ENCODE results near the gene RAVER2. TPM values are rescaled to one million over a fixed set of nuclear protein-coding genes. Genes with fewer than 3 reads are reported as not detected.

RAVER2 gene
- total RNA-seq, 2 experiments from 2014 or later: 2.6 to 3.1 TPM

DNA sequence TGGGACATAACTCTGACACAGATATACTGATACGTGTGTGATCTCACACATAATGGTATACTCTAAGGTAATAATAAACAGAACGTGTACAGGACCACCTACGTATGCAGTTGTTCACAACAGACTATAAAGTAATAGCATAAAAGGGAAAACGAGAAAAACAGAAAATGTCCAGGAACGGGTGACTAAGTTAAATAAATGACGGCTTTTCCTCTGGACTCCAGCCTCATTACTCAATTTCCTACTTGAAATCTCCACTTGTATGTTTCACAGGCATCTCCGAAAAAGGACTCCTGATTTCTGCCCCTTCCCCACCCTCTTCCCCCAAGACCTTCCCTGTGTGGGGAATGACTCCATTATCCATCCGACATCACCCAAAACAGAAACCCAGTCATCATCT is 126.4 kb downstream of the RAVER2 start:
- DNase-seq (no peak), ATAC-seq (no peak)
- Mint-ChIP-seq H3K4me3 (no peak overlapping the region), H3K27ac (no peak overlapping the region), H3K4me1 (ENCODE audit: low read depth) (peaks cover 13% of the 10 kb centered on the region), H3K9me3 (no peaks in the 10 kb centered on the region), H3K36me3 (ENCODE audit: low read depth) (peaks cover 59% of the 10 kb centered on the region), H3K27me3 (no peaks in the 10 kb centered on the region)
- ChIA-PET POLR2A (no interaction called here), CTCF (no interaction called here)
- TF ChIP-seq, protein P1, sequence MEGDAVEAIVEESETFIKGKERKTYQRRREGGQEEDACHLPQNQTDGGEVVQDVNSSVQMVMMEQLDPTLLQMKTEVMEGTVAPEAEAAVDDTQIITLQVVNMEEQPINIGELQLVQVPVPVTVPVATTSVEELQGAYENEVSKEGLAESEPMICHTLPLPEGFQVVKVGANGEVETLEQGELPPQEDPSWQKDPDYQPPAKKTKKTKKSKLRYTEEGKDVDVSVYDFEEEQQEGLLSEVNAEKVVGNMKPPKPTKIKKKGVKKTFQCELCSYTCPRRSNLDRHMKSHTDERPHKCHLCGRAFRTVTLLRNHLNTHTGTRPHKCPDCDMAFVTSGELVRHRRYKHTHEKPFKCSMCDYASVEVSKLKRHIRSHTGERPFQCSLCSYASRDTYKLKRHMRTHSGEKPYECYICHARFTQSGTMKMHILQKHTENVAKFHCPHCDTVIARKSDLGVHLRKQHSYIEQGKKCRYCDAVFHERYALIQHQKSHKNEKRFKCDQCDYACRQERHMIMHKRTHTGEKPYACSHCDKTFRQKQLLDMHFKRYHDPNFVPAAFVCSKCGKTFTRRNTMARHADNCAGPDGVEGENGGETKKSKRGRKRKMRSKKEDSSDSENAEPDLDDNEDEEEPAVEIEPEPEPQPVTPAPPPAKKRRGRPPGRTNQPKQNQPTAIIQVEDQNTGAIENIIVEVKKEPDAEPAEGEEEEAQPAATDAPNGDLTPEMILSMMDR (IDR thresholded peaks at IDR 0.05): no peak
- intact Hi-C loops (cut with micrococcal nuclease): no loop called here

- TF ChIP-seq, protein P1 (IDR thresholded peaks at IDR 0.05): no peak
- H3K27me3 Mint-ChIP-seq: no peaks in the 10 kb centered on the region
Observed at GRCh38 chr1:64872067-64872466, 127.2 kb downstream of the RAVER2 start.

GRCh38 chr1:64873576-64873975 is 128.7 kb downstream of the RAVER2 start:
- H3K4me1 Mint-ChIP-seq (ENCODE audit: low read depth): peaks cover 32% of the 10 kb centered on the region
- CTCF ChIA-PET: no interaction called here
- intact Hi-C loops (cut with micrococcal nuclease): no loop called here
- DNase-seq (no peak), ATAC-seq (no peak)
- POLR2A ChIA-PET: interaction anchor here (0.9 kb wide), 1 partner anchor 9 kb away, joined by 3 read pairs; no protein-coding TSS in a partner anchor
- H3K27ac Mint-ChIP-seq: no peak overlapping the region
- H3K36me3 Mint-ChIP-seq (ENCODE audit: low read depth): peaks cover 64% of the 10 kb centered on the region
- no peaks in the 10 kb centered on the region for H3K27me3 Mint-ChIP-seq
- TF ChIP-seq, protein P1 (IDR thresholded peaks at IDR 0.05): no peak
- no peak overlapping the region for H3K4me3 Mint-ChIP-seq
- H3K9me3 Mint-ChIP-seq: no peaks in the 10 kb centered on the region

More at GRCh38 chr1:64872067-64872466, 127.2 kb downstream of the RAVER2 start:
- DNase-seq (no peak), ATAC-seq (no peak)
- no peak overlapping the region for H3K4me3 Mint-ChIP-seq
- peaks cover 59% of the 10 kb centered on the region for H3K36me3 Mint-ChIP-seq (ENCODE audit: low read depth)
- ChIA-PET POLR2A (no interaction called here), CTCF (no interaction called here)
- intact Hi-C loops (cut with micrococcal nuclease): no loop called here
- H3K4me1 Mint-ChIP-seq (ENCODE audit: low read depth): peaks cover 20% of the 10 kb centered on the region
- no peak overlapping the region for H3K27ac Mint-ChIP-seq
- no peaks in the 10 kb centered on the region for H3K9me3 Mint-ChIP-seq

GRCh38 chr1:64874666-64875065 is 129.8 kb downstream of the RAVER2 start:
- intact Hi-C loops (cut with micrococcal nuclease): loop anchor here (5.0 kb wide), 1 partner anchor 88 kb away; no protein-coding TSS in a partner anchor
- no peak overlapping the region for H3K27ac Mint-ChIP-seq
- DNase-seq (no peak), ATAC-seq (no peak)
- peaks cover 41% of the 10 kb centered on the region for H3K4me1 Mint-ChIP-seq (ENCODE audit: low read depth)
- TF ChIP-seq, protein P1 (IDR thresholded peaks at IDR 0.05): no peak
- ChIA-PET POLR2A (interaction anchor here (0.7 kb wide), 1 partner anchor 191 kb away, joined by 3 read pairs; no protein-coding TSS in a partner anchor), CTCF (interaction anchor here (1.0 to 1.2 kb wide), 2 partner anchors 50 to 191 kb away, joined by 3 read pairs; no protein-coding TSS in a partner anchor)
- peaks cover 63% of the 10 kb centered on the region for H3K36me3 Mint-ChIP-seq (ENCODE audit: low read depth)
- H3K9me3 Mint-ChIP-seq: no peaks in the 10 kb centered on the region
- H3K27me3 Mint-ChIP-seq: no peaks in the 10 kb centered on the region
- H3K4me3 Mint-ChIP-seq: no peak overlapping the region

DNA sequence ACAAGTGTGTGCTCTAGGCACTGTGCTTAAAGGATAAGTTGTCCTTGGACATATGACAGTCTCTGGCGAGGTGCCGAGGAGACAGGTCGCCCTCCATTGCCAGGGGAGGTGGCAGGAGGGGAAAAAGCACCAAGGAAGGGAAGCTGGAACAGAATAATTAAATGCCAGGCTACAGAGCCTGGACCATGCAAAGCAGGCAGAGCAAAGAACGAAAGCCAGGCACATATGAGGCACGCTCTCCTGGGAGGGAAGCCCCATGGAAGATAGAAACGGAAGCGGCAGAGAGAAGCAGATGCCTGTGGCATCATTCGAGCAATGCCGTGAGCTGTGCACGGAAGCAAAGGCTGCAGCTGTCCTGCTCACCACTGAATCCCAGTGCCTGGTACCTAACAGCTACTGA is 130.2 kb downstream of the RAVER2 start:
- intact Hi-C loops (cut with micrococcal nuclease): loop anchor here (5.0 kb wide), 1 partner anchor 87 kb away; no protein-coding TSS in a partner anchor
- H3K36me3 Mint-ChIP-seq (ENCODE audit: low read depth): peaks cover 63% of the 10 kb centered on the region
- H3K4me1 Mint-ChIP-seq (ENCODE audit: low read depth): peaks cover 41% of the 10 kb centered on the region
- POLR2A ChIA-PET: no interaction called here
- H3K27ac Mint-ChIP-seq: no peak overlapping the region
- ATAC-seq (no peak), DNase-seq (no peak)
- H3K4me3 Mint-ChIP-seq: no peak overlapping the region
- H3K9me3 Mint-ChIP-seq: no peaks in the 10 kb centered on the region
- TF ChIP-seq, protein P1 (IDR thresholded peaks at IDR 0.05): no peak
- H3K27me3 Mint-ChIP-seq: no peaks in the 10 kb centered on the region
- CTCF ChIA-PET: interaction anchor here (1.0 to 1.2 kb wide), 2 partner anchors 50 to 191 kb away, joined by 3 read pairs; no protein-coding TSS in a partner anchor

All from activated CD8-positive, alpha-beta T cell treated with anti-CD3 and anti-CD28 coated beads for 36 hours (primary cell).